GM12872 (cell line): ENCODE measurements around the gene ATP9A.
A peak's percentile ranks its signal among the peaks of the same experiment; 100 is the strongest.

Experiments used
- CTCF ChIP-seq: IDR thresholded peaks from 3 replicates; pipeline ENCODE4 v1.5.1; 2011; ENCODE audit warnings: low read depth, mild to moderate bottlenecking, low read length, moderate library complexity; ENCODE audit not compliant: insufficient read depth

ATP9A gene

GRCh38 chr20:51800060-51800871 is 32.1 kb upstream of the ATP9A start:
- TF ChIP-seq CTCF, result peak; percentile 91

- TF ChIP-seq CTCF, result no peak
These were observed 31.2 kb upstream of the ATP9A start for GRCh38 chr20:51799401-51799860.

- TF ChIP-seq CTCF, result no peak
These were observed 29.3 kb upstream of the ATP9A start for GRCh38 chr20:51797357-51798025.

GRCh38 chr20:51796340-51796739 is 28.1 kb upstream of the ATP9A start:
- TF ChIP-seq CTCF, result no peak

GRCh38 chr20:51792960-51793359 is 24.8 kb upstream of the ATP9A start:
- no peak for TF ChIP-seq CTCF

- TF ChIP-seq CTCF, result no peak
These were observed 23.4 kb upstream of the ATP9A start for GRCh38 chr20:51791626-51792025.

- TF ChIP-seq CTCF, result no peak
These were observed 22.1 kb upstream of the ATP9A start for GRCh38 chr20:51790256-51790655.
